ENCODE results near the gene PIP5K1A.
"Not testable (repeated sequence)": the region's sequence is repeated elsewhere in the genome, so short reads cannot be mapped to it uniquely, and the experiment has no call there.

The PIP5K1A gene

DNA sequence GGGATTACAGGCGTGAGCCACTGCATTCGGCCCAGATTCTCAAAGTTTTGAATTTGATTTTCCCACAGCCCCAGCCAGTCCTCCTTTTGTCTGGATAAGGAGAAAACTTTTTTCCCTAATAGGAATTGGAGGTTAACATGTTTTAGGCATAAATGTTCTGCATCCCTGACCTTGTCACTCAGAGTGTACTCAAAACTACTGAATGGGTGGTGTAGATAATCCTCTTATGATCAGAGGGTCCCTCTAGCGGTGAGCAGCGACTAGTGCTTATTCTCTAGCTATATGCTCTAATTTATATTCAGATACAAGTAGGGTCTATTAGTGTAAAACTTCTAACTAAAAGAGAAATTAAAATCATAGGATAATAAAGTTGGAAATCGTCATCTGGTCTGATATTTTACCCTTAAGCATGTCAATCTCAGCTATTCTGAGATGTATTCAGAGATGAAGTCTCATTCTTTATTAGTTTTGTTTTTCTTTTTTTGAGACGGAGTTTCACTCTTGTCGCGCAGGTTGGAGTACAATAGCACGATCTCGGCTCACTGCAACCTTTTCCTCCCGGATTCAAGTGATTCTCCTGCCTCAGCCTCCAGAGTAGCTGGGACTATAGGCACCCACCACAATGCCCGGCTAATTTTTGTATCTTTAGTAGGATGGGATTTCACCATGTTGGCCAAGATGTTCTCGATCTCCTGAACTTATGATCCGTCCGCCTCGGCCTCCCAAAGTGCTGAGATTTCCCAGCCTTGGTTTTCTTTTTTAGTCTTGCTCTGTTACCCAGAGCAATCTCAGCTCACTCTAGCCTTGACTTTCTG is 53.5 kb downstream of the PIP5K1A start:
- TF ChIP-seq POLR2A (IDR thresholded peaks at IDR 0.05; ENCODE audit: low read depth, low read length), result no peak
- FAIRE-seq (no peak), DNase-seq (ENCODE audit: insufficient read length, low spot score) (peak; percentile 79)

GRCh38 chr1:151254217-151255213 is 56.2 kb downstream of the PIP5K1A start, which contains the start of gene PSMD4:
Gene PSMD4, plus strand, starts transcription at chr1:151254734. Its CDS starts 49 bp downstream, at chr1:151254783.
- peak; percentile 98 for TF ChIP-seq POLR2A (IDR thresholded peaks at IDR 0.05; ENCODE audit: low read depth, low read length)
- peak; percentile 80 for FAIRE-seq
- peak; percentile 99 for DNase-seq (ENCODE audit: insufficient read length, low spot score)

GRCh38 chr1:151255381-151255780 is 57.0 kb downstream of the PIP5K1A start:
- TF ChIP-seq POLR2A (IDR thresholded peaks at IDR 0.05; ENCODE audit: low read depth, low read length), result no peak
- no peak for FAIRE-seq
- DNase-seq (ENCODE audit: insufficient read length, low spot score), result no peak

DNA sequence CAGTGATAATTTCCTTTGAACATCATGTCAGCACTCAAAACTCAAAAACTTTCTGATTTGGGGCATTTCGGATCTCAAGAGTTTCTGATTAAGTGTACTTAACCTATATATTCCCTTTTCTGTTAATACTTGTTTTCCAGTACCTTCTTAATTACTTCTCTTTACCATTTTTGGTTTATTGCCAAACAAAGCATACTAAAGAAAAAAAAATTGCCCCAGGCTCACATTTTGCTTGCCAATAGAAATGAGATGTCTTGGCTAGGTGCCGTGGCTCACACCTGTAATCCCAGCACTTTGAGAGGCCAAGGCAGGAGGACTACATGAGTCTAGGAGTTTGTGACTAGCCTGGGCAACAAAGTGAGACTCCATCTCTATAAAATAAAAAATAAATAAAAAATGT is 61.0 kb downstream of the PIP5K1A start:
- DNase-seq (ENCODE audit: insufficient read length, low spot score), result no peak
- FAIRE-seq, result no peak
- TF ChIP-seq POLR2A (IDR thresholded peaks at IDR 0.05; ENCODE audit: low read depth, low read length), result no peak

GRCh38 chr1:151265446-151266236 is 67.3 kb downstream of the PIP5K1A start:
- no peak for FAIRE-seq
- TF ChIP-seq POLR2A (IDR thresholded peaks at IDR 0.05; ENCODE audit: low read depth, low read length), result no peak

GRCh38 chr1:151266315-151266714 is 68.0 kb downstream of the PIP5K1A start:
- DNase-seq (ENCODE audit: insufficient read length, low spot score) (no peak), FAIRE-seq (no peak)
- no peak for TF ChIP-seq POLR2A (IDR thresholded peaks at IDR 0.05; ENCODE audit: low read depth, low read length)

More at GRCh38 chr1:151265446-151266236, 67.3 kb downstream of the PIP5K1A start:
- no peak for DNase-seq (ENCODE audit: insufficient read length, low spot score)

GRCh38 chr1:151266821-151267220 is 68.5 kb downstream of the PIP5K1A start:
- DNase-seq (ENCODE audit: insufficient read length, low spot score) (no peak), FAIRE-seq (no peak)
- no peak for TF ChIP-seq POLR2A (IDR thresholded peaks at IDR 0.05; ENCODE audit: low read depth, low read length)

GRCh38 chr1:151267760-151268159 is 69.4 kb downstream of the PIP5K1A start:
- no peak for TF ChIP-seq POLR2A (IDR thresholded peaks at IDR 0.05; ENCODE audit: low read depth, low read length)
- DNase-seq (ENCODE audit: insufficient read length, low spot score) (no peak), FAIRE-seq (no peak)

GRCh38 chr1:151273924-151274466 is 75.6 kb downstream of the PIP5K1A start:
- DNase-seq (ENCODE audit: insufficient read length, low spot score) (no peak), FAIRE-seq (no peak)
- TF ChIP-seq POLR2A (IDR thresholded peaks at IDR 0.05; ENCODE audit: low read depth, low read length), result no peak

DNA sequence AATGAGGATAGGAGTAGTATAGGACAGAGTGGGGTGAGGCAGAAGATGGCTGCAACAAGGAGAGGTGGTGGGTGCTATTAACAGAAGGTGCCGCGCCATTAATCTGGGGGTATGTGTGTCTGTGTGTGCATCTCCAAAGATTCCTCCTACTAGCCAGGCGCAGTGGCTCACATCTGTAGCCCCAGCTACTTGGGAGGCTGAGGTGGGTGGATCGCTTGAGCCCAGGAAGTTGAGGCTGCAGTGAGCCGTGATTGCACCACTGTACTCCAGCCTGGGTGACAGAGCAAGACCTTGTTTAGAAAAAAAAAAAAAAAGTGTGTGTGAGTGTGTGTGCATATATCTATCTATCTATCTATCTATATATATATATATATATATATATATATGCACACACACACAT is 77.0 kb downstream of the PIP5K1A start:
- not testable (repeated sequence) for FAIRE-seq; DNase-seq (ENCODE audit: insufficient read length, low spot score)

GRCh38 chr1:151277249-151277648 is 78.9 kb downstream of the PIP5K1A start:
- DNase-seq (ENCODE audit: insufficient read length, low spot score), result no peak
- no peak for TF ChIP-seq POLR2A (IDR thresholded peaks at IDR 0.05; ENCODE audit: low read depth, low read length)
- FAIRE-seq, result no peak

GRCh38 chr1:151281225-151281968 is 83.0 kb downstream of the PIP5K1A start:
- DNase-seq (ENCODE audit: insufficient read length, low spot score) (peak; percentile 96), FAIRE-seq (no peak)
- TF ChIP-seq POLR2A (IDR thresholded peaks at IDR 0.05; ENCODE audit: low read depth, low read length), result peak; percentile 60

Measured in H54 (cell line).